DMS114 treated with DMSO at 0.1 percent for 48 hours (cell line): ENCODE measurements around the gene TADA3.
A peak's percentile ranks its signal among the peaks of the same experiment; 100 is the strongest.

ENCODE experiments used
- DNase-seq: peaks from one replicate; lab custom pipeline; 2025; ENCODE audit not compliant: unreplicated experiment; lab: John Stamatoyannopoulos, UW

The TADA3 gene

DNA sequence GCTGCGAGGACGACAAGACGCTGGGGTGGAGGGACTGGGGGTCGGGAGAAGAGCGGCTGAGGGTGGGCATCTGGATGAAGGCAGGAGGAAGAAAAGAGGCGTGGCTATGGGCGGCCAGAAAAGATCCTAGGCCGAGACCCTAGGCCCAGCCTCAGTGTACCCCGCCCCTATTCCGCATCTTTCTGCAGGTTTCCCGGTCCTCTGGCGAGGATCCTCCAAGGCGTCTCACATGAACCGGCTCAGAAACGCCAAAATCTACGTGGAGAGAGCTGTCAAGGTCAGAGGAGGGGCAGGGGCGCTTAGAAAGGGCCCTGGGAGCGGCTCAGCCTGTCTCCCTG, 18.1 kb upstream of the TADA3 start:
- no peak for DNase-seq

DNA sequence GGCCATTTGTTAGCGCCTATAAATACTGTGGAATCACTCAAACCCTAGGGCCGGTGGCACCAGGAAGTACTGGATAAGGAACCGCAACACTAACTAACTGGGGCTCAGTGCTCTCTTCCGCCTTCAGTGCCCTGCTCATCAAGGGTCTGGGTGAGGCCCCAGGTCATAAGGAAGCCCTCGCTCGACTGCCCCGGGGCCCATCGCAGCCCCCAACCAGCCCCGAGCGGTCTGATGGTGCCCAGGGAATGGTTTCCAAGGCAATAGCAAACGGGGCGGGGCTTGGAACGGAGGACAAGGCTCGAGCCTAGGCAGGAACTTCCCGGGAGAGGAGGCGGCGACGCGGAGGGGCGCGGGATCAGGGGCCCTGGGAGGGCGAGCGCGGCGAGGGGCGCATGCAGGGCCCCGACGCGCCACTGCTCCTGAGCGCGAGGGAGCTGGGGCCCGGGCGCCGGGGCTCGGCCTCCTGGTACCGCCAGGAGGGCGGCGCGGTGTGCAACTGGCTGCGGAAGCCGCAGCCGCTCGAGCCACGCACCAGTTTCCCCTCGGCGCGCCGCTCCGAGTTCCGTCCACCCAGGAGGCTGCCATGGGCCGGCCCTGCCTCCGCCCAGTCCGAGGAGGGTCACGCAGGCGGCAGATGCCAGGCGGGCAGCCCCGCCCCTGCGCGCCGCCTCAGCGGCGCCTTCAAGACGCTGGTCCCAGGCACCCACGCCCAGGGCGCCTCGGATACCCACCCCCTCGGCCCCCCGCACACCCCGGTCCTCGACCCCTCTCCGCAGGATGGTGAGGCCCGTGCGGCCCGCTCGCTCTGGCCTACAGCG, 17.6 kb upstream of the TADA3 start, which contains the start of gene TTLL3:
Gene TTLL3, plus strand, starts transcription at position 648 of the 818 bp plus-strand sequence. CDS start 400 bp downstream, outside the sequence.
- DNase-seq = peak; percentile 35

DNA sequence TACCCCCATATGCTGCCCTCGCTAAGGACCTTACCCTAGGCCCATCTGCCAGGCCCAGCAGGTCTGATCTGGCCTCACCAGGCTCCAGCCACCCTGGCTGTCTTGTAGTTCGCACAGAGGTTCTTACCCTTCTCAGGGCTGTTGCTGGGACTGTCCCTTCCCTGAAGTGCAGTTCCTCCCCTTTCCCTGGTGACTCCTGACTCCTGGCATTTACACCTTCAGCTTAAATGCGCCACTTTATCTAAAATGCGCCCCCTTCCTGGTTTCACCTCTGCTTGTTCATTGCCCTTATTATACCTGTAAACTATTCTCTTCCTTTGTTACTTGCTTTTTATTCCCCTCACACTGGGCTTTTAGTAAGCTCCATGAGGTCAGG, 17.0 kb upstream of the TADA3 start:
- DNase-seq = no peak

DNA sequence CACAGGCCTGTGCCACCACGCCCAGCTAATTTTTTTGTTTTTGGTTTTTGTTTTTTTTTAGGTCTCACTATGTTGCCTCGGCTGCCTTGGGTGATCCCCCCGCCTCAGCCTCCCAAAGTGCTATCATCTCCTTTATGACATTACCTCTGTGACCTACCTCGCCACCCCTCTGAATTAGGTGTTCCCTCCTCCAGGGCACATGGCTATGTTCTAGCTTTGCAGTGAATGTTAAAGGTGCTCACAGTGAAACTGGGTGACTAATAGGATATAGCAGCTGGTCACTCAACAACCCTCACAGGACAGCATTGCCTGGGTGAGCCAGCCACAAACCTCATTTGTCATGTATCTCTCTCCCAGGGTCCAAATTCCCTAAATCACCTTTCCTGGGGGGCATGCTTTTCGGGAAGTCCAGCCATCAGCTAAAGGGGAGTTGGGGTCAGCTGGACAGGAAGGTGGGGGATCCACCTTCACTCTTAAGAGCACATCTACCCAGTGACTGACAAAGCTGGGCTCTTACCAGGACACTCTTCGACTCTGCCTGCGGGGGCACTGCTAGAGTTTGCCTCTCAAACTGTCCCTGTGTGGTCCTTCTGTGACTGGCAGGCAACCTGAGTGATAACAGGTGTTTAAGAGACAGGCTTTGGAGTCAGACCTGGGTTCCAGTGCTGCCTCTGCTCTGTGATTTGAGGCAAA, 16.2 kb upstream of the TADA3 start:
- DNase-seq = no peak

DNA sequence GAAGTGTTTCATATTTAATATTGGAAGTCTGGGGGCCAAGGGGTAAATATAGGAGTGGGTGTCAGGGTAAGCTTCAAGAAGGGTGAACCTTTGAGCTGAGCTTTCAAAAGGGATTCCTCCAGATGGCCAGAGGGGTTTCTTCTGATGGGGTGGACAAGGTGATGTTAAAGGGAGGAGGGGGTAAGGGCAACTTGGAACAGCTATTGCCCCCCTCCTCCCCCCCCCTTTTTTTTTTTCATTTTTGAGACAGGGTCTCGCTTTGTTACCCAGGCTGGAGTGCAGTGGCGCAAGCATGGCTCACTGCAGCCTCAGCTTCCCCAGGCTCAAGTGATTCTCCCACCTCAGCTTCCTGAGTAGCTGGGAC, 15.7 kb upstream of the TADA3 start:
- no peak for DNase-seq

DNA sequence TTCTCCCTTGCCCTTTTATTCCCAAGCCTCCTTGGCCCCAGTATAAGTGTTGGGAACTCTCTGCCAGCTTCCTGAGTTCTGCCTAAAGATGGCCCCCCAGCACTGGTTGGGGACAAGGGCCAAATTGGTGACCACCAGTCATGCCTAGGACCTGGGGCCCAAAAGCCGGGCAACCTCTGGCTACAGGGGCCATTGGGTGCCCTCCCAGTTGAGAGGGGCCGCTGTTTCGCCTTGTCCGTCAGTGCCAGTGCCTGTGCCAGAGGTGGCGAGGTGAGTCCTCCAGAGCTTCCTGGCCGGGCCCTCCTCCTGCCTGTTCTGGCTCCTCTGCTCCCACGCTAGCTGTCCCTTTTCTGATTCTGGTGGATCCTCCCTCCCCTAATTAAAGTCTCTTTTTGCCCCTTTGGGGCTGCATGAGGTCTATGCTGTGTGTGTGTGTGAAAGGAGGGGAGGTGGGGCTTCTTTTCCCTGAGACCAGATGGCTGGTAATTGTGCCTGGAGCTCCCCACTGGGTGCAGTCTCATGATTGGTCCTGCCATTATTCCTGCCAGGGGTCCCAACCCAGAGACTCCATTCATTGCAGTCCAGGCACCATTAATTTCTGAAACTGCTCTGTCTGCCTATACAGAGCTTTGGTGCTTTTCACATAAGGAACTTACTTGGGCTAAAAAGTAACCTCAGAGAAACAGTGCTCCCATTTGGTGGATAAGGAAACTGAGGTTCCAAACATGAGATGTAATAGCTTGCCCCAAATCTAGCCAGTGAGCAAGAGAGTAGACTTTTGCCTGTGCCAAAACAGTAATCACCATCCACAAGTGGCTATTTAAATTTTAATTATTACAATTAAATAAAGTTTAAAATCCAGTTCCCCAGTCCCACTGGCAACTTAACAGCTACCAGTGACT, 14.7 kb upstream of the TADA3 start:
- DNase-seq = no peak

DNA sequence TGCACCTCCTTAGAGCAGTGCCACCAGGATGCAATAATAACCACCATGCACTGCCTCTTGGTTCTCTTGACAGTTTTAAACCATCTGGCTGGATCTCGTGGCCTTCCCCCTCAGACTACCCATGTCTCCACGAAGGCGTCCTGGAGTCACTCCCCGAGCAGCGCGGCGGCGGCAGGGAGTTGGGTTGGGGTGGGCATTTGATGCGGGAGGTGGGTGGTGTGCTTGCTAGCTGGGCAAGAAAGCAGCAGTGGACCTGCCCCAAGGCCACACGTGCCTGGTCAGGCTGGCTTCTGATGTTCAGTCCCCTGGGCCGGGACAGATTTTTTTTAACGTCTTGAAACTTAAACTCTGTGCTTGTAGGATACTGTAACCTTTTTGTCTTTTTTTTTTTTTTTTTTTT, 13.9 kb upstream of the TADA3 start:
- no peak for DNase-seq

DNA sequence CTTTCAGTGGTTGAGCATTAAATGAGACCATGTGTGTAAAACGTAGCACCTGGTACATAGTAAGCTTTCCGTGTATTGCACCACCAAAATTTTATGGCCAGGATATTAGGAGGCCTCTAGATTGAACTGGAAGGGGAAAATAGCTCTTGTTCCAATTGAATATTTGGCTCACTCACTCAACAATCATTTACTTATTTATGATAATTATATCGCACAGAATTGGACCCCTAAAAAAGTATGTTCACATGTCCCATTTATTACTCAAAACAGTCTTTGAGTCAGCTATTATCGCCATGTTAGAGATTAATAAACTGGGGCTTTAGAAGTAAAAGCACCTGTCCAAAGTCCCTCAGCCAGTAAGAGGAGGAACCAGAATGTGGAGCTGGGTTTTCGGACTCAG, 12.7 kb upstream of the TADA3 start:
- DNase-seq = no peak

DNA sequence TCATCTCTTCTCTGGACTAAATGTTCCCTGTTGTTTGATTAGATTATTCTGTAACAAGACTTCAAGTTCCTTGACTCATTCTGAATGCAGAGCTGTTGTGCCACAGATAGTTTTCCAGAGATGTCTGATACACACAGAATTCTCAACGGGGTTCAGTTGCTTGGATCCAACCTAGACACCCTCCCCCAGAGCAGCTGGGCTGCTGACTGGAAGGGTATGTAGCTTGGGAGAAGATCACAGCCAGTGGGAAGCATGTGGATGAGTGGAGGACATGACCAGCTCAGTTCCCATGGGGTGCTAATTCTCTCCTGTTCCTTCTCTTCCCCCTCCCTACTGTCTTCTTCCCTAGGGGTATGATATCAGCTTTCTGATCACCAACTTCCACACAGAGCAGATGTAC, 11.2 kb upstream of the TADA3 start:
- DNase-seq = no peak

DNA sequence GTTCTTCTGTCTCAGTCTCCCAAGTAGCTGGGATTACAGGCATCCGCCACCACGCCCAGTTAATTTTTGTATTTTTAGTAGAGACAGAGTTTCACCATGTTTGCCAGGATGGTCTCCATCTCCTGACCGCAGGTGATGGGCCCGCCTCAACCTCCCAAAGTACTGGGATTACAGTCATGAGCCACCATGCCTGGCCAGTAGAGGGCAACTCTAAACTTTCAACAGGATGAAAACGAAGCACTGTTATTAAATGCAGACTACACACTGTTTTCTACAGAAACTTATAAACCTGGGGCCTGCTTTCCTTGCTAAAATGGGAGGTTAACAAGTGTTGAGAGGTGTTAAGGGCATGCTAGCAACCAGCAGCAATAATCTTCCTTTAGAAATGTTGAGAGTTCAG, 8.3 kb upstream of the TADA3 start:
- DNase-seq = no peak

DNA sequence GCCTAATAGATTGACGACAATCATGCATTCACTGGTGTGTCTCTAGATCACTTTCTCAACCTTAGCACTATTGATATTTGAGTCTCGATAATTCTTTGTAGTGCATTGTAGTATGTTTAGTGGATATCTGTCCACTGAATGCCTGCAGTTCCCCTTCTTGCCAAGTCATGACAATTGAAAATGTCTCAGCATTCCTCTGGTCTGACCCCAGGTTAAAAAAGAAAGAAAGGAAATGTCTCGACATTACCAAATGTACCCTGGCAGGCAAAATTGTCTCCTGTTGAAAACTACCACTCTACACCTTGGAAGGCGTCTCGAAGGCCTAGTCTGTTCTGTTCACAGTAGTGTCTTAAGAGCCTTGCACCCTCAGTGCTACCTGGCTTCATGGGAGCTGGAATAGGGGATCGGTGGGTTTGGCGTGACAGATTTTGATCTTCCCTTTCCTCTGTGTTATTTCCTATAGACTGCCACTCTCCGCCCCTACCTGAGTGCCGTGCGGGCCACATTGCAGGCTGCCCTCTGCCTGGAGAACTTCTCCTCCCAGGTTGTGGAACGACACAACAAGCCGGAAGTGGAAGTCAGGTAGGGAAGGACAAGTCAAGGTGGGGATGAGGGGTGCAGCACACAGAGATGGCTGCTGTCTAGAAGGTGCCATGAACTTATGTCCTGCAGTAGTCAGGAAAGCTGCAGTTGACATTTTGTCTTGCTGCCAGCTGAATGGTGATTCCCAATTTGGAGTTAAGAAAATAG, 5.1 kb upstream of the TADA3 start:
- DNase-seq = no peak

DNA sequence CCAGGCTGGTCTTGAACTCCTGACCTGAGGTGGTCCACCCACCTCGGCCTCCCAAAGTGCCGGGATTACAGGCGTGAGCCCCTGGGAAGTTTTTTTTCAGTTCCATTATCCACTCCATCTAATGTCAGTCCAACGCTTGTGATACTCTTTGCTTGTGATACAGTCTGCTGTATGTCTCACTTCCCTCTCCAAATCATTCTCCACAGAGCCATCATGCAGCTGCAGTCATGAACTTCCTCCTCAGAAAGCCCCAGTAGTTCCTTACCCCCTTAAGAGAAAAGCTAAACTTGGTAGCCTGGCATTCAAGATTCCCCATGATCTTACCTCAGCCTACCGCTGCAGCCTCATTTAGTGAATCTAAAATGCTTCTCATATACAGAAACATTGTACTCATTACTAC, 2.9 kb upstream of the TADA3 start:
- no peak for DNase-seq

DNA sequence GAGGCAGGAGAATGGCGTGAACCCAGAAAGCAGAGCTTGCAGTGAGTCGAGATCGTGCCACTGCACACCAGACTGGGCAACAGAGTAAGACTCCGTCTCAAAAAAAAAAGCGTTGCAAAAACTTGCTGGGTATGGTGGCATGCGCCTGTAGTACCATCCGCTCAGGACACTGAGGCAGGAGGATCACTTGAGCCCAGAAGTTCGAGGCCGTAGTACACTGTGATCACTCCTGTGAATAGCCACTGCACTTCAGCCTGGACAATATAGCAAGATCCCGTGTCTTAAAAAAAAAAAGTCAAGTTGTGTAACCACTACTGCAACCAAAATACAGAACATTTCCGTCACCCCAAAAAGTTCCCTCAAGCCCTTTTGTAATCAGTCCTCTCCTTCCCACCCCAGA, 2.1 kb upstream of the TADA3 start:
- no peak for DNase-seq

DNA sequence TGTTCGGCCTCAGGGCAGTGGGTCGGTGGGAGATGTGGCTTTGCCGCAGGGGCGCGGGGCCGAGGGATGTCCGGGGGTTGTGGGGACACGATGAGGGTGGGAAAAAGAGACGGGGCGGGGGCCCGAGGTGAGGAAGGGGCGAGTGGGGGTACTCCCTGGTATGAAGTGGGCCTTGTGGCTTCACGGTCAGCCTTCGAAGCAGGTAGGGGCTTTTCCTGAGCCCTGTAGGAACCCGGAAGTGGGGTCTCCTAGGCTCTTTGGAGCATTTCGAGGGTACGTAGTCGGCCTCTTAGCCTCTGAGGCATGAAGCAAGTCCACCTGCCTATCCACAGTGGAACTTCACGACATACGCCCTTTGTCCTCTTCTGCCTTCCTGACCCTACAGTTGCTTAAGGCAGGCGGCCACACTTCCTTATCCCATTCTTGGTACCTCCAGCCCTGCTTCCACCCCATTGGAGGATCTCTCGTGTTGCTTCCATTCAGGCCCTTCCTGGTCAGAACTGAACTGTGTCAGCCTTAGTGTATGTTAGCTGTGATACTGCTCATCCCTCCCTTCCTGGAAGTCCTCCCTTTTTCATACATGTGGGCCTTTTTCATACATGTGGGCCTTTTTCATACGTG, 998 bp upstream of the TADA3 start:
- DNase-seq = no peak

DNA sequence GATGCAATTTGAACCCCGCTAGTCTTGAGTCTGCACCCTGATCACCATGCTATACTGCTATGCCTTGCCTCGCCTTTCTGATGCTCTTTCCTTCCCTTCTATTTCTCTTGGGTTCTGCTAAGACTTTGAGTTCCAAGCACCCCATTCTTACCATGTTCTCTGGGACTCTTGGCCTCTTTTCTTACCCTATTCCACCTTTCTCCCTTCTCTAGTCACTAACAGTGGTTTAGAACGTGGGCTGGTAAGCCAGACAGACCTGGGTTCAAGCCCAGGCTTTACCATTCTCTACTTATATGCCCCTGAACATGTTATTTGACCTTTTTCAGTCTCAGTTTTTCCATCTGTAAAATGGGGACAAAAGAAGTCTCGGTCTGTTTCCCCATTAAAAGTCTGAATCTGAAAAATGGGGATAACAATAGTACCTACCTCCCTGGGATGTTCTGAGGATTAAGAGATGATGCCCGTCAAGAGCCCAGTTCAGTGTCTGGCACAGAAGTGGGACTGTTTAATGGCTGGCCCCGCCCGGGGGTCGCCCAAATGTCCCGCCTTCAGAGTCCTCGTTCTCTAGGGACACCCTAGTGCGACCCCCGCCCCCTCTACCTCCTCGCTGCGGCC, 376 bp downstream of the TADA3 start:
- no peak for DNase-seq

DNA sequence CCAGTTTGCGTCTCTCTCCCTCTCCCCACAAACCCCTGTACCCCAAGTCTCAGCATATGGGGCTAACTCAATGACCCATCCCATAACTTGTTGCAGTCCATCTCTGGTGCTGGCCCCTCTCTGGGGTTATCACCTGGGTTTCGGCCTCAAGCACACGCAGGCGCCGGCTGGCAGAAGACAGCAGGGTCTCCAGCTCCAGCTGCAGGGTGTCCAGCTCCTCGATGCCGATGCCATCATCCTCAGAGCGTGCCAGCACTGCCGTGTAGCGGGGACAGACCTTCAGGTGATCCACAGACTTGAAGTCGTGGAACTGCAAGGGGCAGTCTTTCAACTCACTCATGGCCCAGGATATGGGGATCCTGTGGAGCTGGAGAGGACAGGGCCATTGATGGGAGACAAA, 1.1 kb downstream of the TADA3 start:
- no peak for DNase-seq

DNA sequence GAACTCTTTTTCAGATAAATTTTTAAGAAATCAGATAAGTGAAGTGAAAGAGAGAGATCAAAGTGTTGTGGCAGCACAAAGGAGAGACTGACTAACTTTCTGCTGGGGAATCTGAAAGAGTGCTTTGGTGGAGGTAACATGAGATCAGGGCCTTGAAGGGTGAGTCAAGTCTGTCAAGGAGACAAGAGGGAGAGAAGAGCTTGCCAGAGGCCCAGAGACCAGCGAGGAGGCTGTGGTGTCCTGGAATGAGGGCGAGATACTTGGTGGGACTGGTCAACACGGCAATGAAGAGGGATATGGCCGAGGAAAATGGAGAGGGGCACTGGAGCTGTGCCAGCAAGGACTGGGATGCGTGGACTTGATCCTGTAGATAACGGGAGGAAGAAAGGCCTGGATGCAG, 4.6 kb downstream of the TADA3 start:
- no peak for DNase-seq

DNA sequence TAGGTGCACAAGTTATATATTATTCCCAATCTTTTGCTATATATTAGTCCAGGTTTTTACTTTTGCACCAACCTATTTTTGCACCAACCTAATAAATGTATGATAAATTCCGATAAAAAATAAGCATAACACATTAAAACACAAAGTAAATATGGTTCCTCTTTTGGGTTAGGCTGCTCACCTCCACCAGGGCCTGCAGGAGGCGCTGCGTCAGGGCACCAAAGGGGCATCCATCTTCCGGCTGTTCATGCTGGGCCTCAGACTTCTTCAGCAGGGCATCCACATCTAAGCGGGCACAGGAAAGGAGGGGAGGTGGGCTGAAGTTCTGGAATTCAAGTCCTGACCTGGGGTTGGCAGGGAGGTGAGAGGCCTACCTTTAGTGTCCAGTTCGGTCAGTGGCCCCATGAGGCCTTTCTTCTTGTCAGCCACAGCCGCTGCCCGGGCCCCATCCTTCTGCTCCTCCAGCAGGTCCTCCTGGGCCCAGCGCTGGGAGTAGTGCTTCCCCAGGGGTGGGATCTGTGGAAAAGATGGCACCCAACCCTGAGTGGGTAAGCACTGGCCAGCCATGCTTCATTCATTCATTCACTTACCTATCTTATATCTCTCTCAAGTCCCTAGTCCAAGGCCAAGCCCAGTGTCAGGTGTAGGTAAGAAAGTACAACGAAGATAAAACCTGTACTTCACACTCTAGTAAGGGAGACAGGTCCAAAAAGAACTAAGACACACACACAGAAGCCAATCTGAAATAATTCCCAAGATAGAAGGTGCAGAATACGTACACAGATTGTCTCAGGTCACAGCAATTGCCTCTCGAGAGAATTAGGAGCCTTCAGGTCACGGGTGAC, 5.2 kb downstream of the TADA3 start:
- no peak for DNase-seq

DNA sequence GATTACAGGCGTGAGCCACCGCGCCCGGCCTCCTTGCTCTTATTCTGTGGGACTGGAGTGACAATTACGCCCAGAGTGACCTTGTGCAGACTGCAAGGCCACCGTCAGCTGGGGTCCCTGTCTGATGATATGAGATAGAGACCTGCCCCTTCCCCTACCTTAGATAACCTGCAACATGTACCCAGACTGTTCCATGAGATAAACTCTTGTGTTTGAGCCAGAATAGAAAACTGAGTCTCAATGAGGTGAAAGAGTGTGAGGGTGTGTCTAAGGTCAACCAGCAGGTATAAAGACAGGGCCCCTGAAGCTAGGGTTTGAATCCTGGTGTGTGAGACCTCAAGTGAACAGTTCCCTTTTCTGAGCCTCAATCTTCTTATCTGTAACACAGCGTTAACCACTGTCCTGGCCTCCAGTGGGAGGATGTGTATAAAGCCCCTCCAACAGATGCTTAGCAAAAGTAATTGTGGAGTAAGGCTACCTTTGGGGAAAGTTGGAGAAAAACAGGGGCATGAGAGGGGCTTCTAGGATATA, 6.0 kb downstream of the TADA3 start:
- no peak for DNase-seq
